Heart left ventricle (tissue), 13 donors: ENCODE data around the gene VPS39.

Experiments
- CTCF ChIP-seq, 12 donors: fragments of 200-600 bp; sonication (generic) in 4 of 12; IDR thresholded peaks; one replicate each; pipeline versions ENCODE4 v1.5.0 to v1.8.0; 2018 to 2022; ENCODE audit warnings: antibody characterized with exemption in 12 of 12, mild to moderate bottlenecking in 5 of 12
- POLR2A ChIP-seq, 2 donors: fragments of 450-650 bp; IDR thresholded peaks; one replicate each; pipeline ENCODE4 v1.6.1; 2017; ENCODE audit warnings: antibody characterized with exemption in 2 of 2, mild to moderate bottlenecking in 2 of 2, moderate library complexity in 2 of 2
- donor health status: ischemic (EF 13 %, LVEDD 7.1; RV severe dilation, severe dysfunction).
- donor health status: DM: no; HTN: yes; CAD: no.
- donor health status: DM: no; HTN: no; CAD: no.
- donor health status: ischemic (EF 25% LVEDD 6.9; RV normal size, moderate dysfunction).
- donor health status: ischemic (EF 25% LVEDD 5.7; RV mildly dilated, moderate dysfunction).
- donor health status: ischemic (EF 35%, LVEDD 5.7; RV mildly dilated, moderate dysfunction).
- donor health status: nonischemic (EF 11% LVEDD 7.7; RV severe dilation, severe dysfunction).
- donor health status: DM: yes; HTN: yes; CAD: no.
- donor health status: PGD.
- donor health status: ischemic (EF 29% LVEDD 5.4; RV normal size, mild dysfunction).
- donor health status: nonischemic (EF 23%, LVEDD 6.1; RV moderate dilation, normal function).

DNA sequence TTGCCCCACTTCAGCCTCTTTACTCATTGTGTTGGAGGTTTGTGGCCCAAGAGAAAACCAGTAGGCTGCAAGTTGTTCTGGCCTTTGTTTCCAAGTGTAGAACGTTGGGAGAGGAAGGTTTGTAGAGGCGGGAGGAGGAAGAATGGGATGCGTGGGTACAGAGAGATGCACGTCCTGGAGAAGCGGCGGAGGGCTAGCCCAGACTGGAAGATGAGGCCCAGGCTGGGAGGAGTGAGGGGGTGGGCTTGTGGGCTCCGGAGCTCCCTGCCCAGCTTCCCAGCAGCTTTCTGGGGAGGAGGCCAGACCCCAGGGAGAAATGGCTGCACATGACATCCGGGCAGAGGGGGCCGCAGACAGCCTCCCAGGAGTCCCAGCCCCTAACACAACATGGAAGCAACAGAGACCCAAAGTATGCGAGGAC, 57.0 kb downstream of the VPS39 start:
- TF ChIP-seq CTCF (IDR thresholded peaks at IDR 0.05) = no peak
- TF ChIP-seq POLR2A (IDR thresholded peaks at IDR 0.05) = no peak
